Measurements from ENCODE around the gene ARFGEF3. TPM values are rescaled to one million over a fixed set of nuclear protein-coding genes. Genes with fewer than 3 reads are reported as not detected.

The ARFGEF3 gene
- total RNA-seq, 2 experiments from 2014 or later = 0.72 TPM

DNA sequence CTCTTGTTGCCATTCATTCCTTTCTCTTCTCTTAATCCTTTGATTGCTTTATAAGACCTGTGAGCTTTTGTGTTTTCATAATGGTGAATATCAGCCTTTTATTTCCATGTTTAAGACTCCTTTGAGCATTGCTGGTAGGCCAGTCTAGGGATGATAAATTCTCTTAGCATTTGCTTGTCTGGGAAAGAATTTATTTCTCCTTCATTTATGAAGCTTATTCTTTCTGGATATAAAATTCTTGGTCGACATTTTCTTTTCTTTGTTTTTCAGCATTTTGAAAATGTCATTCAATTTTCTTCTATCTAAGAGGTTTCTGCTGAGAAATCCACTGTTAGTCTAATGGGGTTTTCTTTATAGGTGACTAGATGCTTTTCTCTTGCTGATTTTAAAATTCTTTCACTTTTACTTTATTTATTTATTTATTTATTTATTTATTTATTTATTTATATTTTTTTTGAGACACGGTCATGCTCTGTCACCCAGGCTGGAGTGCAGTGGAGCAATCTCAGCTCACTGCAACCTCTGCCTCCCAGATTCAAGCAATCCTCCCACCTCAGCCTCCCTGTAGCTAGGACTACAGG is 15.0 kb downstream of the ARFGEF3 start:
- no peak overlapping the region for H3K4me3 Mint-ChIP-seq
- CTCF ChIA-PET = no interaction called here

GRCh38 chr6:138182939-138183789 is 21.4 kb downstream of the ARFGEF3 start:
- CTCF ChIA-PET = no interaction called here
- H3K9me3 Mint-ChIP-seq = peaks cover 8% of the 10 kb centered on the region
- H3K27ac Mint-ChIP-seq = no peak overlapping the region
- peaks cover 27% of the 10 kb centered on the region for H3K27me3 Mint-ChIP-seq (ENCODE audit: low read depth)
- no peaks in the 10 kb centered on the region for H3K36me3 Mint-ChIP-seq (ENCODE audit: low read depth)
- intact Hi-C loops (cut with micrococcal nuclease) = no loop called here
- no peak for DNase-seq
- H3K4me1 Mint-ChIP-seq (ENCODE audit: low read depth) = no peaks in the 10 kb centered on the region
- H3K4me3 Mint-ChIP-seq = no peak overlapping the region

More for the DNA sequence above, 15.0 kb downstream of the ARFGEF3 start:
- H3K27ac Mint-ChIP-seq = no peak overlapping the region
- H3K36me3 Mint-ChIP-seq (ENCODE audit: low read depth) = no peaks in the 10 kb centered on the region
- H3K27me3 Mint-ChIP-seq (ENCODE audit: low read depth) = peaks cover 24% of the 10 kb centered on the region
- intact Hi-C loops (cut with micrococcal nuclease) = no loop called here
- no peak for DNase-seq
- peaks cover 20% of the 10 kb centered on the region for H3K9me3 Mint-ChIP-seq
- H3K4me1 Mint-ChIP-seq (ENCODE audit: low read depth) = no peaks in the 10 kb centered on the region

DNA sequence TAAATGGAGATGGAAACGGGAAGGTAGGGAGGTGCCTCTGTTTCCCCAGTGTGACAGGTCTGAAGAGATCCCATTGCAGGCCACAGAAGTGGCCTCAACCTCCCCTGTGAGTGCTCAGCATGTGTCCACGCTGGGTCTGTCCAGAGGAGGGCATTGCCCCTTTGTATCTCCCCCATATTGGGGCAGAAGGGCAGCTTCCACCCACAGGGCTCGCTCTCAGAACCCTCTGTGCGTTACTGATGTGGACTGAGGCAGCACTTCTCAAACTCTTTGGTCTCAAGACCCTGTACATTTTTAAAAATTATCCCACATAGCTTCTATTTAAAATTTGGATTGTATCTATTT is 22.0 kb downstream of the ARFGEF3 start:
- Mint-ChIP-seq H3K4me3 (no peak overlapping the region), H3K27me3 (ENCODE audit: low read depth) (peaks cover 27% of the 10 kb centered on the region), H3K36me3 (ENCODE audit: low read depth) (no peaks in the 10 kb centered on the region), H3K9me3 (peaks cover 4% of the 10 kb centered on the region), H3K4me1 (ENCODE audit: low read depth) (no peaks in the 10 kb centered on the region), H3K27ac (no peak overlapping the region)
- CTCF ChIA-PET = no interaction called here
- no peak for DNase-seq
- intact Hi-C loops (cut with micrococcal nuclease) = no loop called here

DNA sequence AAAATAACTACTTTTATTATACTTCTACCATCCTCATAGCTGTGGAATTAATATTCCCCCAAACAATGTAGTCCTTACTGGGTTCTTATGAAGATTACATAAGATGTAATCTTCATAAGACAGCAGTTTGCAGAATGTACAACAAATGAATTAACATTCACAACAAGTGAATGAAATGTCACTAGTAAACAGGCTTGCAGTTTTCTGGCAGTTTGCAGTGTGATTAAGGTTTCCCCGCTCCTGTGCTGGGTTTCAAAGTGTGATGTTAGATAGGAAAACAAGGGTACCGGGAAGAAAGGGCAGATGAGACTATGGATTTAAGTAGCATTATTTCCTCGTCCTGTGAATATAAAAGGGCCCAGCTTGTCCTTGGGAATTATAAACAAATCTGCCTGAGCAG is 22.5 kb downstream of the ARFGEF3 start:
- Mint-ChIP-seq H3K27me3 (ENCODE audit: low read depth) (peaks cover 31% of the 10 kb centered on the region), H3K4me1 (ENCODE audit: low read depth) (no peaks in the 10 kb centered on the region), H3K9me3 (peaks cover 4% of the 10 kb centered on the region), H3K27ac (no peak overlapping the region), H3K4me3 (no peak overlapping the region), H3K36me3 (ENCODE audit: low read depth) (no peaks in the 10 kb centered on the region)
- no peak for DNase-seq
- intact Hi-C loops (cut with micrococcal nuclease) = no loop called here
- CTCF ChIA-PET = no interaction called here

- CTCF ChIA-PET = no interaction called here
- Mint-ChIP-seq H3K27me3 (ENCODE audit: low read depth) (peaks cover 16% of the 10 kb centered on the region), H3K9me3 (no peaks in the 10 kb centered on the region), H3K4me1 (ENCODE audit: low read depth) (no peaks in the 10 kb centered on the region), H3K27ac (no peak overlapping the region), H3K36me3 (ENCODE audit: low read depth) (no peaks in the 10 kb centered on the region), H3K4me3 (no peak overlapping the region)
- intact Hi-C loops (cut with micrococcal nuclease) = no loop called here
- no peak for DNase-seq
Observed at GRCh38 chr6:138187156-138187555, 25.4 kb downstream of the ARFGEF3 start.

DNA sequence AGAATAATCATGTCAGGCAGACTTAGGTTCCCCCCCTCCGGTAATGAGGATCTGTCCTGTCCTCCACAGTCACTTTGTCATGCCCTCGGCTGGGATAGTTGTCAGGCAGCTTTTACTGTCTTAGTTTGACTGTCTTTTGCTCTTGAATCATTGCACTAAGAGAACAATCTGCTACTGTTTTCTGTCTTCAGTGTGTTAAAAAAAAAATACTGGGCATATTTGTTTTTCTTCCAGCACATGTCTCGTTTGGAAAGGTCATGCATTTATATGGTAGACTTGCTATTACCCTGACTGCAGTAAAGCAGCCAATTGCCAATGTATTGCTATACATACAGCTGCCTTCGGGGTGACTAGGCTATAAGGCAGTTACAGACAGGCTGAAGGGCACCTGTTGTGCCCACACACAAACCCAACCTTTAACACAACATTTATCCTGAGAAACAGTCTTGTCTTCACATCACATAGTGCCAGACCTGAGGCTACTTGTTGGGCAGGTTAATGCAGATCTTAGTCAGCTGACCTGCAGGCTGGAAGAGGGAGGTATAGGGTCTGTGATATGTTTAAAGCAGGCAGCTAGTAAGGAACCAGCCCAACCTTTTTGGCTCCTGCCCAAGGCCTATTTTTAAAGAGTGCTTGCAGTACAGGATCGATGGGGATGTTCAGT is 26.7 kb downstream of the ARFGEF3 start:
- no peaks in the 10 kb centered on the region for H3K9me3 Mint-ChIP-seq
- no peak overlapping the region for H3K4me3 Mint-ChIP-seq
- intact Hi-C loops (cut with micrococcal nuclease) = no loop called here
- H3K27me3 Mint-ChIP-seq (ENCODE audit: low read depth) = peaks cover 11% of the 10 kb centered on the region
- no peak overlapping the region for H3K27ac Mint-ChIP-seq
- no peaks in the 10 kb centered on the region for H3K4me1 Mint-ChIP-seq (ENCODE audit: low read depth)
- no peaks in the 10 kb centered on the region for H3K36me3 Mint-ChIP-seq (ENCODE audit: low read depth)
- no peak for DNase-seq
- CTCF ChIA-PET = no interaction called here

GRCh38 chr6:138194287-138194686 is 32.5 kb downstream of the ARFGEF3 start:
- no peaks in the 10 kb centered on the region for H3K36me3 Mint-ChIP-seq (ENCODE audit: low read depth)
- peaks cover 6% of the 10 kb centered on the region for H3K27me3 Mint-ChIP-seq (ENCODE audit: low read depth)
- H3K4me1 Mint-ChIP-seq (ENCODE audit: low read depth) = no peaks in the 10 kb centered on the region
- no peak overlapping the region for H3K27ac Mint-ChIP-seq
- H3K9me3 Mint-ChIP-seq = no peaks in the 10 kb centered on the region
- intact Hi-C loops (cut with micrococcal nuclease) = no loop called here
- DNase-seq = no peak
- CTCF ChIA-PET = no interaction called here
- H3K4me3 Mint-ChIP-seq = no peak overlapping the region

DNA sequence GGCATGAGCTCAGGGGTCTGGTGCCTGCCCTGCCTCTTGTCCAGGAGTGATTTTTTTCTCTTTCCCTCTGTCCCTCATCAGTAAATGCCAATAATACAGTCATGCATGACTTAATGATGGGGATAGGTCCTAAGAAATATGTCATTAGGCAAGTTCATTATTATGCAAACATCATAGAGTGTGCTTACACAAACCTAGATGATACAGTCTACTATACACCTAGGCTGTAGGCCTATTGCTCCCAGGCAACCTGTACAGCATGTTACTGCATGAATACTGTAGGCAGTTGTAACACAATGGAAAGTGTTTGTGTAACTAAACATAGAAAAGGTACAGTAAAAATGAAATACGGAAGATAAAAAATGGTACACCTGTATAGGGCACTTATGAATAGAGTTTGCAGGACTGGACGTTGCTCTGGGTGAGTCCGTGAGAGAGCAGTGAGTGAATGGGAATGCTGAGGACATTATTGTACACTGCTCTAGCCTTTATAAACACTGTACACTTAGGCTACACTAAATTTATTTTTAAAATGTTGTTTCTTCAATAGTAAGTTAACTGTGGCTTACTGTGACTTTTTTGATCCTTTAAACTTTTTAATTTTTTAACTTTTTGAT is 34.5 kb downstream of the ARFGEF3 start:
- Mint-ChIP-seq H3K9me3 (no peaks in the 10 kb centered on the region), H3K27me3 (ENCODE audit: low read depth) (peaks cover 14% of the 10 kb centered on the region), H3K36me3 (ENCODE audit: low read depth) (no peaks in the 10 kb centered on the region), H3K27ac (no peak overlapping the region), H3K4me1 (ENCODE audit: low read depth) (no peaks in the 10 kb centered on the region), H3K4me3 (no peak overlapping the region)
- no peak for DNase-seq
- intact Hi-C loops (cut with micrococcal nuclease) = no loop called here
- CTCF ChIA-PET = no interaction called here

GRCh38 chr6:138197570-138197969 is 35.8 kb downstream of the ARFGEF3 start:
- Mint-ChIP-seq H3K27me3 (ENCODE audit: low read depth) (peaks cover 14% of the 10 kb centered on the region), H3K27ac (no peak overlapping the region), H3K4me1 (ENCODE audit: low read depth) (no peaks in the 10 kb centered on the region), H3K4me3 (no peak overlapping the region), H3K9me3 (no peaks in the 10 kb centered on the region), H3K36me3 (ENCODE audit: low read depth) (no peaks in the 10 kb centered on the region)
- CTCF ChIA-PET = no interaction called here
- intact Hi-C loops (cut with micrococcal nuclease) = no loop called here
- DNase-seq = no peak

GRCh38 chr6:138198430-138199091 is 36.8 kb downstream of the ARFGEF3 start:
- H3K27ac Mint-ChIP-seq = no peak overlapping the region
- no peak overlapping the region for H3K4me3 Mint-ChIP-seq
- H3K9me3 Mint-ChIP-seq = no peaks in the 10 kb centered on the region
- no peaks in the 10 kb centered on the region for H3K4me1 Mint-ChIP-seq (ENCODE audit: low read depth)
- DNase-seq = no peak
- H3K27me3 Mint-ChIP-seq (ENCODE audit: low read depth) = peaks cover 14% of the 10 kb centered on the region
- CTCF ChIA-PET = no interaction called here
- H3K36me3 Mint-ChIP-seq (ENCODE audit: low read depth) = no peaks in the 10 kb centered on the region
- intact Hi-C loops (cut with micrococcal nuclease) = no loop called here

DNA sequence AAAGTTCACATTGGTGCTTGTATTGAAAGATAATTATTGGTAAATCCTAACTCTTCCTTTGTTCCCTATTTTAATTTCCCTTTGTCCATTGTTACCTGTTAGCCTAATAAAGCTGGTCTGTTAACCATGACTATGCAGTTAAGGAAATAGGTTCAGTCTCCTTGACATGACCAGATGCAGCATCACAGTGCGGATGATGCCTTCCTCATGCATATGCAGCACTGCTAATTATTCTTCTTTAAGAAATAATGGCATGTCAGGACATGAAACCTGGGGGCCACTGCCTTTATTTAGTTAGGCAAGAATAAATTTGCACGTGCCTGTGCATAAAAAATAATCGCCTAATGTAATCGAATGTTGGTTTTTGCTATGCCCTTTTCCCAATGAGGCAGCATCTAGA is 40.1 kb downstream of the ARFGEF3 start:
- H3K9me3 Mint-ChIP-seq = no peaks in the 10 kb centered on the region
- no peak overlapping the region for H3K27ac Mint-ChIP-seq
- CTCF ChIA-PET = no interaction called here
- no peak for DNase-seq
- H3K4me3 Mint-ChIP-seq = no peak overlapping the region
- peaks cover 13% of the 10 kb centered on the region for H3K27me3 Mint-ChIP-seq (ENCODE audit: low read depth)
- H3K4me1 Mint-ChIP-seq (ENCODE audit: low read depth) = no peaks in the 10 kb centered on the region
- intact Hi-C loops (cut with micrococcal nuclease) = no loop called here
- no peaks in the 10 kb centered on the region for H3K36me3 Mint-ChIP-seq (ENCODE audit: low read depth)

GRCh38 chr6:138203315-138203714 is 41.6 kb downstream of the ARFGEF3 start:
- Mint-ChIP-seq H3K9me3 (no peaks in the 10 kb centered on the region), H3K4me1 (ENCODE audit: low read depth) (no peaks in the 10 kb centered on the region), H3K36me3 (ENCODE audit: low read depth) (no peaks in the 10 kb centered on the region), H3K27ac (no peak overlapping the region), H3K4me3 (no peak overlapping the region), H3K27me3 (ENCODE audit: low read depth) (peaks cover 19% of the 10 kb centered on the region)
- no peak for DNase-seq
- CTCF ChIA-PET = no interaction called here
- intact Hi-C loops (cut with micrococcal nuclease) = no loop called here
